GM21526 (cell line): Measurements from ENCODE around the gene ZNF682.
"Not testable (repeated sequence)": the region's sequence is repeated elsewhere in the genome, so short reads cannot be mapped to it uniquely, and the experiment has no call there.

ENCODE experiments used
- ATAC-seq: cut with Tn5 transposase; IDR thresholded peaks from one replicate; pipeline ENCODE4 v1.9.1; 2021; ENCODE audit warnings: moderate library complexity; ENCODE audit not compliant: unreplicated experiment, low FRiP score

Gene ZNF682

DNA sequence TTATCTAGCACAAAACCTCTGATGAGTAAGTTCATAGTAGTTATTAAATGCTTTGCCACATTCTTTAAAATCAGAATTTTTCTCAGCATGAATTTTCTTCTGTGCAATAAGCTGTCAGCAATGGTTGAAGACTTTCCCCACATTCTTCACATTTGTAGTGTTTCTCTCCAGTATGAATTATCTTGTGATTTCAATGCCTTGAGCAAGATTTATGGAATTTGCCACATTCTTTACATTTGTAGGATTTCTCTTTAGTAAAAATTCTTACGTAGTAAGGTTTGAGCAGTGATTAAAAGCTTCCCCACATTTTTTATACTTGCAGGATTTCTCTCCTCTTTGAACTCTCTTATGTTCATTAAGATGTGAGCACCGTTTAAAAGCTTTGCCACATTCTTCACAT lies 33.6 kb downstream of the ZNF682 start:
- ATAC-seq = no peak

DNA sequence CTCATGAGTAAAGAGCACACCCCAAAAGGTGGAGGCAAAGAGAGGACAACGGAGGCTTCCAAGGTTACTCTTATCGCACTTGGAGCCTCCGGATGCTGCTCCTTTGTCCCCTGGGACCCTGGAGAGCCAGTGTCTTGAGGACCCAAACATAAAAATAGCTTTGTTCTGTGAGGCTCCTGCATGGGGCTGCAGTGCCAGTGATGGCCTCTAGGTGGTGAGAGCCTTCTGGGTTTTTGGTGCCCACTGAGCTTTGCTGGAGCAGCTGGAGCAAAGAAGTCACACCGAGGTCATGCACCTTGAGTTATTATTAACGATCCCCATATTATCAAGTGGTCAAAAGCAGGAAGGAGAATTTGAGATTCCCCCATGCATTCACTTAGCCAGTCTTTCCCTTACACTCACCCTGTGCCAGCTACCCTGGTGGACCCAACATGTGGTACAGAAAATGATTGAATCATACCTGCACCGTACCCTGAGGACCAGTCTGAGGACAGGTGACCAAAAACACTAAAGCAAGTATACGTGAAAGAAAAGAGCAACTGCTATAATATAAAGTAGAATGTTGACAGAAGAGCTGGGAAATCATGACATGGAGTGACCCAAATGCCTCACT lies 41.5 kb downstream of the ZNF682 start:
- no peak for ATAC-seq

DNA sequence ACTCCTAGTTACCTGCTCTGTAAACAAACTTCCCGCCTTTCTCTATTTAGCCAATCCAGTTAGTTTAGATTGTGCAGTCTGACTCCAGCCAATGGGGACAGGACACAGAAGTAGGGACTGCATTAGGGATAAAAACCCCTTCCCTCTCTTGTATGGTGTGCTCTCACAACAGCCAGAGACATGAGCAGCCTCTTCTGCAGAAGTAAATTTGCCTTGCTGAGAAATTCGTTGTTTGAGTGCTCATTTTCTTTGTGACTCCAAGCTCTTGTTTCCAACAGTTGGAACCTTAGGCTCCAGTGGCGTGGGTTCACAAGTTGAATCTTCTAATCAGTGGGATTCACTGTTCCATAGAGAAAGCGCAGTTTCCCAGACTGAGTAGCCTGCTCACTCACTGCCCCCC lies 72.4 kb downstream of the ZNF682 start:
- ATAC-seq = no peak

DNA sequence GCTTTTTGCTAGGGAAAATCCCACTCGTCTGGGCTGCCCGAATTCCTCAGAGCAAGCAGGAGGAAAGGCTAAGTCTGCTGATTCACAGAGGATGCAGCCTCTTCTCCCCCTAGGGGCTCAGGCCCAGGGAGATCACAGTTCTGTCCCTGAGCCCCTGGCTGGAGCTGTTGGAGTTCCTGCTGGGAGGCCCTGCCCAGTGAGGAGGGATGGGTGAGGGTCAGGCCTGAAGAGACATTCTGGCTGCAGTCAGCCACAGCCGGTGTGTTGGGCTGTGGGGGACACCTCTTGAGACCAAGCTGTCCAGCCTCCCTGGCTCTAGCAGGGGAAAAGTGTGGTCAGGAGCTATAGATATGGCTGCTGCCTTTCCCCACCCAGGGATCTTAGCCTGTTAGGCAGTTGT lies 73.2 kb downstream of the ZNF682 start:
- ATAC-seq = not testable (repeated sequence)

DNA sequence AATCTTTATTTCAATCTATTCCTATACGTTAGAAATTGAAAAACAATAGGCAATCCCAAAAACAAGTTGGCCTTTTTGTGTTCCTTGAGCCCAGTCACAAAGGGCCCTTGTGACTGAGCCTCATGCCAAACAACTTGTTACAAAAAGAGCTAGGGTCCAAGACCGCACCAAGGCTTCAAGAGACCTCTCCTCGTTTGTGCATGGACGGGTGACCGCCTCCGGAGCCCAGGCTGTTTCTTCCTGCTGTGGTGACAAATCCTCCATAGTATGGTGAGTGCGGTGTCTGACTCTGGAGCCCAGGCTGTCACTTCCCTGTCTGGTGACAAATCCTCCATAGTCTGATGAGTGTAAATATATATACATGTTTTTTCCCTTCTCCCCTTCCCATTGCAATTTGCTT lies 74.9 kb downstream of the ZNF682 start:
- no peak for ATAC-seq

DNA sequence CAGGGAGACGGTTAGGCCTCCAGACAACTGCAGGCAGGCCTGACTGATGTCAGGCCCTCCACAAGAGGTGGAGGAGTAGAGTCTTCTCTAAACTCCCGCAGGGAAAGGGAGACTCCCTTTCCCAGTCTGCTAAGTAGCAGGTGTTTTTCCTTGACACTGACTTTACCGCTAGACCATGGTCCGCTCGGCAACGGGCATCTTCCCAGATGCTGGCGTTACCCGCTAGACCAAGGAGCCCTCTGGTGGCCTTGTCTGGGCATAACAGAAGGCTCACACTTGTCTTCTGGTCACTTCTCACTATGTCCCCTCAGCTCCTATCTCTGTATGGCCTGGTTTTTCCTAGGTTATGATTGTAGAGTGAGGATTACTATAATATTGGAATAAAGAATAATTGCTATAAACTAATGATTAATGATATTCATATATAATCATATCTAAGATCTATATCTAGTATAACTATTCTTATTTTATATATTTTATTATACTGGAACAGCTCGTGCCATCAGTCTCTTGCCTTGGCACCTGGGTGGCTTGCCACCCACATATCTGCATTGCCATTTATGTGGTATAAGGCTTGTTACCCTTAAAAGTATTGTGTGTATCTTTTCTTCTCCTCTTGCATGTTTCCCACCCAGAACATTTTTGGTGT lies 80.0 kb downstream of the ZNF682 start:
- not testable (repeated sequence) for ATAC-seq

DNA sequence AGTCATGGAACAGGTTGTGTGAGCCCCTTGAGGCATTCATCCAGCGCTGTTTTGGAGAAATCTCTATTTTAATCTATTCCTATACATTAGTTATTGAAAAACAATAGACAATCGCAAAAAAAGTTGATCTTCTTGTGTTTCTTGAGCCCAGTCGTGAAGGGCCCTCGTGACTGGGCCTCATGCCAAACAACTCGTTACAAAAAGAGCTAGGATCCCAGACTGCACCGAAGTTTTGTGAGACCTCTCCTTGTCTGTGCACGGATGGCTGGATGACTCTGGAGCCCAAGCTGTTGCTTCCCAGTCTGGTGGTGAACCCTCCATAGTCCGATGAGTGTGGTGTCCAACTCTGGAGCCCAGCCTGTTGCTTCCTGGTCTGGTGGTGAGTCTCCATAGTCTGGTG lies 81.5 kb downstream of the ZNF682 start:
- ATAC-seq = not testable (repeated sequence)

DNA sequence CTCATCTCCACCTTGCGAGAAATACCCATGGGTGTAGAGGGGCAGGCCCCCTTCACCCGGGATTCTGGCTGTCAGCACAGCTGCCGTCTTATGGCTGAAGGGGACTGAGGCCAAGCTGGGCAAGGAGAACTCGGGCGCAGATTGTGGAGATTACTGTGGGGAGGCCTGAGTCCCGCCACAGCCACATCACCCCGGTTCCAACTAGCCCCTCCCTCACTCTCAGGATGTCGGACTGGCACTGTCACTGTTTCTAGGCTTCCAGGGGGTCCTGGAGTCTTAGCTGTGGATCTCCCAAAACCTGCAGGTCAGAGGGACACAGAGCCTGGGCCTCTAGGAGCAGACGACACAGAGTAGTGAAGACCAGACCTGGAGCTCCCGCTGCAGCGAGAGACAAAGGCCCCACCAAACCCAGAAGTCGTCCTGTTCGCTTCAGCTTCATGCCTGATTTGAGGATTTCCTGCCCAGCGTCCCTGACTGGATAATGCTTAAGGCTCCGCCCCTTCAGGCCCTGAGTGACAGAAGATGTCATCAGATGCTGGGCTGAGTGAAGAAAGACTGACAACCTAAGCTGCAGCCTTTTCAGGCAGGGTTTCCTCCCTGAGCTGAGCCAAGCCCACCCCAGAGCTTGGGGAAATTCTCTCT lies 82.8 kb downstream of the ZNF682 start:
- no peak for ATAC-seq

DNA sequence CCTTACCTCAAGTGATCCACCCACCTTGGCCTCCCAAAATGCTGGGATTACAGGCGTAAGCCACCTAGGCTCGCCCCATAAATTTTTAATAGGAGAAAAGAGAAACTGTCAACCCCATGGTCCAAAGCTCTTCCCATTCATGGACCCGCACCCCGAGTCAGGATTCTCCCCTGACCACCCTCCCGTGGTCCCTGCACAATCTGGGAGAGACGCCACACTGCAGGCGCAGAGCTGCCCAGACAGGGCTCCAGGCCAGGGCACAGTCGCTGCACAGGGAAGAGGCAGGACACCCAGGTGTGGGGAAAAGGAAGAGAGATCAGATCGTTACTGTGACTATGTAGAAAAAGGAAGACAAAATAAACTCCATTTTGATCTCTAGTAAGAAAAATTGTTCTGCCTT lies 84.1 kb downstream of the ZNF682 start:
- no peak for ATAC-seq
